ENCODE measurements around the gene NIPAL1.

The NIPAL1 gene

DNA sequence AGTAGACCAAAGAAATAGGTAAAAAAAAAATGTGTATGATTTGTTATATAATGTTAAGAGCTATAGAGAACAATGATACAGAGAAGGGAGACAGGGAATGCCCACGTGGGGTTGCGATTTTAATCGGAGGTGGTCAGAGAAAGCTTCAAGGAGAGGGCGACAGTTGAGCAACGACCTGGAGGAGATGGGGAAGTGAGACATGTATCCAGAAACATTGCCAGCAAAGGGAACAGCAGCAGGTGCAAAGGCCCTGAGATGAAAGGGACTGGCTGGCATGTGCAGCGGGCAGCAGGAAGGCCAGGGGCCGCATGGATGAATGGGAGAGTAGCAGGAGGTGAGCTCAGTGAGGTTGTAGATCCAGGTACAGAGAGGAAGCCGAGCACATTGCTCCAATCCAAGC lies 32.9 kb downstream of the NIPAL1 start:
- Histone ChIP-seq H3K27me3 (ENCODE audit: low read length) (no peaks in the 10 kb centered on the region), H3K27ac (ENCODE audit: low read depth, low read length) (no peak overlapping the region), H4K20me1 (ENCODE audit: low read depth, low read length) (no peaks in the 10 kb centered on the region), H3K9me3 (ENCODE audit: insufficient read depth, low read length) (no peaks in the 10 kb centered on the region), H3K4me2 (ENCODE audit: low read depth, low read length, poor library complexity, severe bottlenecking) (no peak overlapping the region), H3K36me3 (ENCODE audit: low read length) (no peaks in the 10 kb centered on the region), H3K9me2 (replicated peaks; ENCODE audit: insufficient read depth, low read length) (no peaks in the 10 kb centered on the region), H2AFZ (ENCODE audit: low read depth, low read length, severe bottlenecking) (no peak overlapping the region), H3K9ac (ENCODE audit: low read length) (no peak overlapping the region), H3F3A (ENCODE audit: insufficient read depth) (0 out of 2 replicates have a peak, but pooled peaks cover 5% of the 10 kb centered on the region), H3K4me3 (ENCODE audit: insufficient read depth, low read length, poor library complexity, severe bottlenecking) (no peak overlapping the region), H3K79me2 (ENCODE audit: insufficient read depth, low read length) (no peaks in the 10 kb centered on the region)
- TF ChIP-seq EZH2phosphoT487 (conservative IDR thresholded peaks at IDR 0.05; ENCODE audit: low read length), result no peak
- TF ChIP-seq, protein P1, sequence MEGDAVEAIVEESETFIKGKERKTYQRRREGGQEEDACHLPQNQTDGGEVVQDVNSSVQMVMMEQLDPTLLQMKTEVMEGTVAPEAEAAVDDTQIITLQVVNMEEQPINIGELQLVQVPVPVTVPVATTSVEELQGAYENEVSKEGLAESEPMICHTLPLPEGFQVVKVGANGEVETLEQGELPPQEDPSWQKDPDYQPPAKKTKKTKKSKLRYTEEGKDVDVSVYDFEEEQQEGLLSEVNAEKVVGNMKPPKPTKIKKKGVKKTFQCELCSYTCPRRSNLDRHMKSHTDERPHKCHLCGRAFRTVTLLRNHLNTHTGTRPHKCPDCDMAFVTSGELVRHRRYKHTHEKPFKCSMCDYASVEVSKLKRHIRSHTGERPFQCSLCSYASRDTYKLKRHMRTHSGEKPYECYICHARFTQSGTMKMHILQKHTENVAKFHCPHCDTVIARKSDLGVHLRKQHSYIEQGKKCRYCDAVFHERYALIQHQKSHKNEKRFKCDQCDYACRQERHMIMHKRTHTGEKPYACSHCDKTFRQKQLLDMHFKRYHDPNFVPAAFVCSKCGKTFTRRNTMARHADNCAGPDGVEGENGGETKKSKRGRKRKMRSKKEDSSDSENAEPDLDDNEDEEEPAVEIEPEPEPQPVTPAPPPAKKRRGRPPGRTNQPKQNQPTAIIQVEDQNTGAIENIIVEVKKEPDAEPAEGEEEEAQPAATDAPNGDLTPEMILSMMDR (IDR thresholded peaks at IDR 0.05; ENCODE audit: insufficient read depth, low read length, poor library complexity, severe bottlenecking), result no peak

DNA sequence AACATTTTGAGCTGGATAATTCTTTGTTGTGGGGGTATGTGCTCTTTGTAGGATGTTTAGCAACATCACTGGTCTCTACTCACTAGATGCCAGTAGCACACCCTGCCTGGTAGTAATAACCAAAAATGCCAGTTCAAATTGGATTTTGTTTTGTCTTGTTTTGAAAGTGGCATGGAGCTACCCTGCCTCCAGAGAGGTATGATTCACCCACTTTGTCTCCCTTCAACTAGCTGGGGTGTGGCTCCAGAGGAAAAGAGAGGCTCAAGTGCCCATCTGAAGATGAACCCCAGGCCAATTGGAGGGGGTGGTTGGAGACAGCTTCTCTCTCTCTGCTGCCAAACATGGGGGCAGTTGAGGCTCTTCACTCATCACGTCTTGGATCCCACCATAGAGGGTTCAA lies 34.5 kb downstream of the NIPAL1 start:
- H3K27ac ChIP-seq (ENCODE audit: low read depth, low read length), result no peak overlapping the region
- no peaks in the 10 kb centered on the region for H3K36me3 ChIP-seq (ENCODE audit: low read length)
- H3K79me2 ChIP-seq (ENCODE audit: insufficient read depth, low read length), result no peaks in the 10 kb centered on the region
- no peak overlapping the region for H3K9ac ChIP-seq (ENCODE audit: low read length)
- no peaks in the 10 kb centered on the region for H3K27me3 ChIP-seq (ENCODE audit: low read length)
- TF ChIP-seq, protein P1 (IDR thresholded peaks at IDR 0.05; ENCODE audit: insufficient read depth, low read length, poor library complexity, severe bottlenecking), result no peak
- no peak for TF ChIP-seq EZH2phosphoT487 (conservative IDR thresholded peaks at IDR 0.05; ENCODE audit: low read length)
- no peaks in the 10 kb centered on the region for H3K9me3 ChIP-seq (ENCODE audit: insufficient read depth, low read length)
- no peaks in the 10 kb centered on the region for H4K20me1 ChIP-seq (ENCODE audit: low read depth, low read length)
- H3K4me3 ChIP-seq (ENCODE audit: insufficient read depth, low read length, poor library complexity, severe bottlenecking), result no peak overlapping the region
- H3F3A ChIP-seq (ENCODE audit: insufficient read depth), result 0 out of 2 replicates have a peak, but pooled peaks cover 5% of the 10 kb centered on the region
- no peak overlapping the region for H2AFZ ChIP-seq (ENCODE audit: low read depth, low read length, severe bottlenecking)
- H3K4me2 ChIP-seq (ENCODE audit: low read depth, low read length, poor library complexity, severe bottlenecking), result no peak overlapping the region
- H3K9me2 ChIP-seq (replicated peaks; ENCODE audit: insufficient read depth, low read length), result no peaks in the 10 kb centered on the region

DNA sequence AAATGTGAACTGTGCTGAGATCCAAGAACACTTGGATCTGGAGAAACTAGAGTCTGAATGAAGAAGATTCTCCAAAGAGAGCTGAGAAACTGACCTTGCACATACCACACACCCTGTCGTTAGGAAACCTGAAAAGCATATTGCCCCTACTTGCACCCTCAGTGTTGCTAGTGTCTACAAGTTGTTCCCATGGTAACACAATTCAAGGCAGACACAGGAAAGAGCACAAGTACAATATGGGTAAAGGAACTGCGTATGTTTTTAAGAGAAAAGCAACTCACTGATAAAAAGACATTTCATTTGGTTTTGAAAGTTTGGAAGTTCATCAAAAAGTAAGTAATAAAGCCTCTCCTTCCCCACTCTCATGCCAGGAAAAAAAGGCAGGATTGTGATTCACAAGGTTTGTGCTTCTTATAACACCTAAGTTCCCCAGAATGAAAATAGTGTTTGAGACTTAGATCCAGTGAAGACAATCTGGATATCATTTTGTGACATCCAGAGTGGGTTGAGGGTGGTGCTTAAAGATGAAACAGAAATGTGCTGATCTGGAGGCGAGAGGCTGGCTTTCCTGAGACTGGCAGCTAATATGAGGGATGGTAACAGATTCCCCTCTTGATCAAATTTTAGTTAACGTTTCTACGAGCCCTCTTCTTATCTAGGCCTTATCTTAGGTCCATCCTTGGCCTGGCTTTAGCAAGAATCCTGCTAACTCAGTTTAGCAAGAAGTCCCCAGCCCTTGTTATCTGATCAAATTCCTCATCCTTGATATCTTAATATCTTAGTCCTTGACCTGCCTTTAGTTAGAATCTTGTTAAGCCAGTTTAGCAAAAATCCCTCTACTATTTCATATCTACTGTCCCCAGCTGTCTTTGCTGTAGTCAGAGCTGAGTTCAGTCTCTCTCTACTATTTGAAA lies 42.3 kb downstream of the NIPAL1 start:
- Histone ChIP-seq H3K4me2 (ENCODE audit: low read depth, low read length, poor library complexity, severe bottlenecking) (no peak overlapping the region), H3K27ac (ENCODE audit: low read depth, low read length) (no peak overlapping the region), H4K20me1 (ENCODE audit: low read depth, low read length) (no peaks in the 10 kb centered on the region), H3K9me3 (ENCODE audit: insufficient read depth, low read length) (no peaks in the 10 kb centered on the region), H3F3A (ENCODE audit: insufficient read depth) (no peaks in the 10 kb centered on the region), H3K4me3 (ENCODE audit: insufficient read depth, low read length, poor library complexity, severe bottlenecking) (no peak overlapping the region), H3K27me3 (ENCODE audit: low read length) (no peaks in the 10 kb centered on the region), H2AFZ (ENCODE audit: low read depth, low read length, severe bottlenecking) (no peak overlapping the region), H3K79me2 (ENCODE audit: insufficient read depth, low read length) (no peaks in the 10 kb centered on the region), H3K9ac (ENCODE audit: low read length) (no peak overlapping the region), H3K9me2 (replicated peaks; ENCODE audit: insufficient read depth, low read length) (no peaks in the 10 kb centered on the region), H3K36me3 (ENCODE audit: low read length) (no peaks in the 10 kb centered on the region)
- TF ChIP-seq, protein P1 (IDR thresholded peaks at IDR 0.05; ENCODE audit: insufficient read depth, low read length, poor library complexity, severe bottlenecking), result no peak
- TF ChIP-seq EZH2phosphoT487 (conservative IDR thresholded peaks at IDR 0.05; ENCODE audit: low read length), result no peak
